Gastrocnemius medialis (tissue), 4 donors: ENCODE results near the gene GABRB3.

Experiments
- CTCF ChIP-seq, 5 experiments: fragments of 450-650 bp in 3 of 5; fragments of 200-600 bp in 2 of 5; sonication (generic) in 2 of 5; IDR thresholded peaks in 4 of 5; conservative IDR thresholded peaks in 1 of 5; 1 replicate in 4 of 5; 2 replicates in 1 of 5; pipeline ENCODE4 v1.5.1; 2016 to 2019; ENCODE audit warnings: antibody characterized with exemption in 5 of 5, mild to moderate bottlenecking in 3 of 5, moderate library complexity in 3 of 5
- POLR2A ChIP-seq, 2 donors: fragments of 450-650 bp; IDR thresholded peaks; one replicate each; pipeline ENCODE4 v1.6.1; 2017; ENCODE audit warnings: antibody characterized with exemption in 2 of 2, mild to moderate bottlenecking in 2 of 2, moderate library complexity in 2 of 2

GRCh38 chr15:26698555-26698954, 74.3 kb downstream of the GABRB3 start:
- no peak for TF ChIP-seq CTCF (IDR thresholded peaks at IDR 0.05 in 4 of 5, conservative IDR thresholded peaks at IDR 0.05 in 1 of 5)
- TF ChIP-seq POLR2A (IDR thresholded peaks at IDR 0.05): no peak
